ENCODE measurements around the gene SPIRE2. TPM values are rescaled to one million over a fixed set of nuclear protein-coding genes. Genes with fewer than 3 reads are reported as not detected.
A peak's percentile ranks its signal among the peaks of the same experiment; 100 is the strongest.
"Not testable (repeated sequence)": the region's sequence is repeated elsewhere in the genome, so short reads cannot be mapped to it uniquely, and the experiment has no call there.

Gene SPIRE2, protein sequence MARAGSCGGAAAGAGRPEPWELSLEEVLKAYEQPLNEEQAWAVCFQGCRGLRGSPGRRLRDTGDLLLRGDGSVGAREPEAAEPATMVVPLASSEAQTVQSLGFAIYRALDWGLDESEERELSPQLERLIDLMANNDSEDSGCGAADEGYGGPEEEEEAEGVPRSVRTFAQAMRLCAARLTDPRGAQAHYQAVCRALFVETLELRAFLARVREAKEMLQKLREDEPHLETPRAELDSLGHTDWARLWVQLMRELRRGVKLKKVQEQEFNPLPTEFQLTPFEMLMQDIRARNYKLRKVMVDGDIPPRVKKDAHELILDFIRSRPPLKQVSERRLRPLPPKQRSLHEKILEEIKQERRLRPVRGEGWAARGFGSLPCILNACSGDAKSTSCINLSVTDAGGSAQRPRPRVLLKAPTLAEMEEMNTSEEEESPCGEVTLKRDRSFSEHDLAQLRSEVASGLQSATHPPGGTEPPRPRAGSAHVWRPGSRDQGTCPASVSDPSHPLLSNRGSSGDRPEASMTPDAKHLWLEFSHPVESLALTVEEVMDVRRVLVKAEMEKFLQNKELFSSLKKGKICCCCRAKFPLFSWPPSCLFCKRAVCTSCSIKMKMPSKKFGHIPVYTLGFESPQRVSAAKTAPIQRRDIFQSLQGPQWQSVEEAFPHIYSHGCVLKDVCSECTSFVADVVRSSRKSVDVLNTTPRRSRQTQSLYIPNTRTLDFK
- 1.5 and 2.7 TPM in 2 replicates for total RNA-seq

DNA sequence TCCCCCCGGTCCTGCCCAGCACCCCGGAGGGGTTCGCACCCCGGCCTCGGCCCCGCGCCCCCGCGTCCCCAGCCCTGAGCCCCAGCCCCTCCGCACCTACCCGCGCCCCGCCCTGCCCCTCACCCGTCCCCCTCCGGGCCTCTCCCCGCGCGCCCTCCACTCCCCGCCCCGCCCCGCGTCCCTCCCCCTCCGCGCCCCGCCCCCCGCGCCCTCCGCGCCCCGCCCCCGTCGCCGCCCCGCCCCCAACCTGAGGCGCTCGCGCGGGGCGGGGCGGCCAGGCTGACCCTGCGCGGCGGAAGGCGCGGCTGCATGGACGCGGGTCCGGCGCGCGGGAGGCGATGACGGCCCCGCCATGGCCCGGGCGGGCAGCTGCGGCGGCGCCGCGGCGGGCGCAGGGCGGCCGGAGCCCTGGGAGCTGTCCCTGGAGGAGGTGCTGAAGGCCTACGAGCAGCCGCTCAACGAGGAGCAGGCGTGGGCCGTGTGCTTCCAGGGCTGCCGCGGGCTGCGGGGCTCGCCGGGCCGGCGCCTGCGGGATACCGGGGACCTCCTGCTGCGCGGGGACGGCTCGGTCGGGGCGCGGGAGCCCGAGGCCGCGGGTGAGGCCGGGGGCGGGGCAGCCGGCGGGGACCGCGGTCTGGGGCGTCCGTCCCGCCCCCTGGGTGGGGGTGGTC lies at the start of gene SPIRE2:
TSS of gene SPIRE2 (plus strand) at position 277 of the 671 bp plus-strand sequence. CDS start at position 353, 76 bp downstream.
- Mint-ChIP-seq H3K27me3 (ENCODE audit: insufficient read depth) (peaks cover 40% of the 10 kb centered on the region), H3K36me3 (ENCODE audit: low read depth) (no peaks in the 10 kb centered on the region), H3K4me3 (peak within 1 kb of the TSS; percentile 75), H3K4me1 (ENCODE audit: low read depth) (no peaks in the 10 kb centered on the region), H3K9me3 (no peaks in the 10 kb centered on the region), H3K27ac (no peak within 1 kb of the TSS)
- DNase-seq (ENCODE audit: low spot score) = peak; percentile 76
- intact Hi-C loops (cut with micrococcal nuclease) = loop anchor here (1.0 kb wide), 4 partner anchors 12 to 128 kb away; partner anchors contain the start of gene FANCA

DNA sequence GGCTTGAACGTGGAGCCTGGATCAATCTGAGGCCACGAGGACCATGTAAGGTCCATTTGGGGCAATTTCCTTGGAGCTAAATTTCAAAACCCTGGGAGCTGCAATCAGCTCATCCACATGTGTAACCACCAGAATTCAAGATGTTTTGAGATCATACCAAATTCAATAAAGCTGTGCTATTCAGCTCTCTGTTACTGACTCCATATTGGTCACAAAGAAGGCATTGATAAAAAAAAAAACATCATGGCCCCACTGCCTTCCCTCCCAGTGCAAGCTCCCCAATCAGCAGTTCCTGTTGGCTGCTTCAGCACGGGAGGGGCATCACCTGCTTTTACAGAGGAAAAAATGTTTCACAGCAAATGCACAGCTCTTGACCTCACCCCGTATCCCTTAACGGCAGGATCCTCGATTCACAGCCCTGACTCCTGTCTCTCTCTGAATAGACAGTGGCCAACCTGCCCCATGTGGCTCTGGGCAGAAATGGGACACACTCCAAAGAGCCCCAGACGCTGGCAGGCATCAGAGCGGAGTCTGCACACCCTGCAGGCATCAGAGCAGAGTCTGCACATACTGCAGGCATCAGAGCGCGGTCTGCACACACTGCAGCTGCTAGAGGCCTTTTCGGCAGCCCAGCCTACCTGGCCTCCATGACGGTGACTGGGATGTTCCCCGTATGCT lies 48.9 kb upstream of the SPIRE2 start:
- H3K36me3 Mint-ChIP-seq (ENCODE audit: low read depth) = peaks cover 42% of the 10 kb centered on the region
- no peak overlapping the region for H3K4me3 Mint-ChIP-seq
- intact Hi-C loops (cut with micrococcal nuclease) = no loop called here
- no peak for DNase-seq (ENCODE audit: low spot score)
- H3K27ac Mint-ChIP-seq = no peak overlapping the region
- H3K27me3 Mint-ChIP-seq (ENCODE audit: insufficient read depth) = no peaks in the 10 kb centered on the region
- H3K4me1 Mint-ChIP-seq (ENCODE audit: low read depth) = peaks cover 2% of the 10 kb centered on the region
- no peaks in the 10 kb centered on the region for H3K9me3 Mint-ChIP-seq

DNA sequence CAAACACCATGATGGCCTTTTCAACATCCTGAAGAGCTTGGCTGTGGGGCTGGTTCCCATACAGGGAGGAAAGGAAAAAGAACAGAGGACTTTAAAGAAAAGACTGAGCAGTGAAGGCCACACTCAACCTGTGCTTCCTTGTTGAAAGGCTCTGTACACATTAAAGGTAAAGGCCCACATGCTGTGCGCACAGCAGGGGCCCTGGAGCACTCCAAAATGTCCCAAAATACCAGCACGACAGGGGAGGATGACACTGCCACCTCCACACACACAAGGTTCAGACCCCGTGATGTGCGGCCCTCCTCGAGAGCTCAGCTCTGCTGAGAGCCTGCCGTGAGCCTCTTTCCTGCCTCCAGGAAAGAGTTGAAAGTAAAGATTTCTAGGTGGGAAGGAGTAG lies 48.4 kb upstream of the SPIRE2 start:
- peaks cover 8% of the 10 kb centered on the region for H3K4me1 Mint-ChIP-seq (ENCODE audit: low read depth)
- no peaks in the 10 kb centered on the region for H3K27me3 Mint-ChIP-seq (ENCODE audit: insufficient read depth)
- no peak for DNase-seq (ENCODE audit: low spot score)
- H3K4me3 Mint-ChIP-seq = no peak overlapping the region
- H3K36me3 Mint-ChIP-seq (ENCODE audit: low read depth) = peaks cover 47% of the 10 kb centered on the region
- intact Hi-C loops (cut with micrococcal nuclease) = no loop called here
- no peak overlapping the region for H3K27ac Mint-ChIP-seq
- H3K9me3 Mint-ChIP-seq = no peaks in the 10 kb centered on the region

DNA sequence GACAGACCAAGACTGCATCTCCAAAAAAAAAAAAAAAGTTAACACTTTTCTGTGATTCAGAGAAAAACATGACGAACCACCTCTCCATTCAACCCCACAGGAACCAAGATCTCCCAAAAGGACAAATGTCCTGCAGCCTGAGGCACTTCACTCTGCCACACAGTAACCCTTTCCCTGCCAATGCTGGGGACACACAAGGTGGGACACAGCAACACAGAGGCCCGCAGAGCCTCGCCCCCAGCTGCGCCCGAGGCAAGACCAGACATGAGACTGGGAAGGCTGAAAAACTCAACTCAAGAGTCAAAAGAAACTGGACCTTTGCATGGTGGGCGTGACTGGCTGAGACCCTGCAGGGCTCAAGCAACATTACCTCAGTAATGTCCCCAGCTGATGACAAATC lies 45.8 kb upstream of the SPIRE2 start:
- H3K36me3 Mint-ChIP-seq (ENCODE audit: low read depth) = peaks cover 51% of the 10 kb centered on the region
- no peak for DNase-seq (ENCODE audit: low spot score)
- H3K4me3 Mint-ChIP-seq = no peak overlapping the region
- intact Hi-C loops (cut with micrococcal nuclease) = no loop called here
- H3K27ac Mint-ChIP-seq = no peak overlapping the region
- no peaks in the 10 kb centered on the region for H3K27me3 Mint-ChIP-seq (ENCODE audit: insufficient read depth)
- H3K4me1 Mint-ChIP-seq (ENCODE audit: low read depth) = peaks cover 24% of the 10 kb centered on the region
- no peaks in the 10 kb centered on the region for H3K9me3 Mint-ChIP-seq

DNA sequence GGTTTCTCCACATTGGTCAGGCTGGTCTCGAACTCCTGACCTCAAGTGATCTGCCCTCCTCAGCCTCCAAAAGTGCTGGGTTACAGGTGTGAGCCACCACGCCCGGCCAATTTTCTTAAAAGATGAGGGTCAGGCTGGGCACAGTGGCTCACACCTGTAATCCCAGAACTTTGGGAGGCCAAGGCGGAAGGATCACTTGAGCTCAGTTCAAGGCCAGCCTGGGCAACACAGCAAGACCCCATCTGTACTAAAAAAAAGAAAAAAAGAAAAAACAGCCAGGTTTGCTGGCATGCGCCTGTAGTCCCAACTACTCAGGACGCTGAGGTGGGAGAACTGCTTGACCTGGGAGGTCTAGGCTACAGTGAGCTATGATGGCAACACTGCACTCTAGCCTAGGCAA lies 44.3 kb upstream of the SPIRE2 start:
- peaks cover 46% of the 10 kb centered on the region for H3K36me3 Mint-ChIP-seq (ENCODE audit: low read depth)
- H3K9me3 Mint-ChIP-seq, H3K27ac Mint-ChIP-seq: not testable (repeated sequence)

DNA sequence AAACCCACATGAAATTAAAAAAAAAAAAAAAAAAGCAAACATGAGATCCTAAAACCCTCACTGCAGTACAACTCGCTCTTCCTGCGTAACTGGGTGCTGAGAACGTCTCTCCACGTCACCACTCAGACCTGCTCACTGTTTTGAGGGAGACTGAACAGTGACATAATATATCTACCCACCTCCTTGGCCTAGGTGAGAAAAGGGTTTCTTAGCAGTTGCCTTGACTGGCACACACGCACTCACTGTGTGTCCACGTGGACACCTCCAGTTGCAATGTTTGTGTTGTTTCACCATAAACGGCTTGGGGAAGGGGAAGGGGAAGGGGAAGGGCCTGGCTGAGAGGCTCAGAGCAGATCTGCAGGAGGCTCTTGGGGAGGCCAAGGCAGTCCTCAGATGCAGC lies 43.9 kb upstream of the SPIRE2 start:
- H3K36me3 Mint-ChIP-seq (ENCODE audit: low read depth) = peaks cover 43% of the 10 kb centered on the region
- no peaks in the 10 kb centered on the region for H3K9me3 Mint-ChIP-seq
- H3K4me1 Mint-ChIP-seq (ENCODE audit: low read depth) = peaks cover 24% of the 10 kb centered on the region
- DNase-seq (ENCODE audit: low spot score) = no peak
- H3K27ac Mint-ChIP-seq = no peak overlapping the region
- no peak overlapping the region for H3K4me3 Mint-ChIP-seq
- intact Hi-C loops (cut with micrococcal nuclease) = no loop called here
- H3K27me3 Mint-ChIP-seq (ENCODE audit: insufficient read depth) = no peaks in the 10 kb centered on the region

More for the DNA sequence above, 44.3 kb upstream of the SPIRE2 start:
- peaks cover 24% of the 10 kb centered on the region for H3K4me1 Mint-ChIP-seq (ENCODE audit: low read depth)
- H3K27me3 Mint-ChIP-seq (ENCODE audit: insufficient read depth); H3K4me3 Mint-ChIP-seq; intact Hi-C loops (cut with micrococcal nuclease); DNase-seq (ENCODE audit: low spot score): not testable (repeated sequence)

DNA sequence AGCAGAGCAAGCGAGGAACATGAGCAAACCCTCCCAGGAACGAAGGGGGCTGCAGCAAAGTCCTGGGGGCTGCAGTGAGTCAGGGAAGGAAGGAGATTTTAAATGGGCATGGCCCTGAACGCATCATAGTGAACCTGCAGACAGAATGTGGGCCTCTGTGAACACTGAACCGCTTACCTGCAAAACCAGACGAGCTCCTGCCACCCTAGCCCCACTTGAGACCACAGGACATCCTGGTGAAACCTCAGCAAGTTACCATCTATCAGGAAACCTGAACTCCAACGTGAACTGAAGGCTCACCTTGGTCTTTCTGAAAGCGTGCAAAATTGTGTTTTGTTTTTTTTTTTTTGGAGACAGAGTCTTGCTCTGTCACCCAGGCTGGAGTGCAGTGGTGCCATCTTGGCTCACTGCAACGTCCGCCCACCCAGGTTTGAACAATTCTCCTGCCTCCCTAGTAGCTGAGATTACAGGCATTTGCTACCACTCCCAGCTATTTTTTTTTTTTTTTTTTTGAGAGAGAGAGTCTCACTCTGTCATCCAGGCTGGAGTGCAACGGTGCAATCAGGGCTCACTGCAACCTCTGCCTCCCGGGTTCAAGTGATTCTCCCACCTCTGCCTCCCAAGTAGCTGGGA lies 42.6 kb upstream of the SPIRE2 start:
- Mint-ChIP-seq H3K27ac (peak overlapping the region; percentile 40), H3K4me3 (peak overlapping the region; percentile 15), H3K27me3 (ENCODE audit: insufficient read depth) (no peaks in the 10 kb centered on the region), H3K4me1 (ENCODE audit: low read depth) (peaks cover 24% of the 10 kb centered on the region), H3K9me3 (no peaks in the 10 kb centered on the region), H3K36me3 (ENCODE audit: low read depth) (peaks cover 31% of the 10 kb centered on the region)
- DNase-seq (ENCODE audit: low spot score) = peak; percentile 9
- intact Hi-C loops (cut with micrococcal nuclease) = no loop called here

DNA sequence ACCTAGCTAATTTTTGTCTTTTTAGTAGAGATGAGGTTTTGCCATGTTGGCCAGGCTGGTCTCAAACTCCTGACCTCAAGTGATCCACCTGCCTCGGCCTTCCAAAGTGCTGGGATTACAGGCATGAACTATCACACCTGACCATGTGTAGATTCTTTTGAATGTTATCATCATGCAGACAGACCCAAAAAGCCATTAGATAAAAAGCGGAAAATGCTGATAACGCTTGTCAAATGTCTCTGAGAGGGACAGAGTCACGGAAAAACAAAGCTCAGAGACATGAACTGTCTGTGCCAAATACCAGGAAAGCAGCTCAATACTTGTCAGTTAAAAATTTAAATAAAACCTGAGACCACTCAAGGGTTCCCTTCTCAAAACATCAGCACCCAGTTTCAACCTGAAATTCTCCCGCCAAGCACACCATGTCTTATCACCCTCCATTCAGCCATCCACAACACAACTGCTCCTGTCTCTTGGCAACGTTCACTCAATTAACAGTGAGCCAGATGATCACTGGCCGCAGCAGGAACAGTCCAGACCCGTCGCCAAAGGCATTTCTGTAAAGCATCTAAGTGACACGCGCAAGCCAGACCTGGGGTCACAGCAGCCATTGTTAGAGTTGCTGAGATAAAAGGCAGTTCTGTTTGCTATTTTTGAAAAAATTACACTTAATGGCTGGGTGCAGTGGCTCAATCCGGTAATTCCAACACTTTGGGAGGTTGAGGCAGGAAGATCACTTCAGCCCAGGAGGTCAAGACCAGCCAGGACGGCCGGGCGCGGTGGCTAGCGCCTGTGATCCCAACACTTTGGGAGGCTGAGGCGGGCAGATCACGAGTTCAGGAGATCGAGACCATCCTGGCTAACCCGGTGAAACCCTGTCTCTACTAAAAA lies 41.6 kb upstream of the SPIRE2 start:
- Mint-ChIP-seq H3K4me1 (ENCODE audit: low read depth) (peaks cover 24% of the 10 kb centered on the region), H3K9me3 (no peaks in the 10 kb centered on the region), H3K4me3 (no peak overlapping the region), H3K27me3 (ENCODE audit: insufficient read depth) (no peaks in the 10 kb centered on the region), H3K27ac (peak overlapping the region; percentile 25), H3K36me3 (ENCODE audit: low read depth) (peaks cover 33% of the 10 kb centered on the region)
- intact Hi-C loops (cut with micrococcal nuclease) = no loop called here
- DNase-seq (ENCODE audit: low spot score) = no peak

DNA sequence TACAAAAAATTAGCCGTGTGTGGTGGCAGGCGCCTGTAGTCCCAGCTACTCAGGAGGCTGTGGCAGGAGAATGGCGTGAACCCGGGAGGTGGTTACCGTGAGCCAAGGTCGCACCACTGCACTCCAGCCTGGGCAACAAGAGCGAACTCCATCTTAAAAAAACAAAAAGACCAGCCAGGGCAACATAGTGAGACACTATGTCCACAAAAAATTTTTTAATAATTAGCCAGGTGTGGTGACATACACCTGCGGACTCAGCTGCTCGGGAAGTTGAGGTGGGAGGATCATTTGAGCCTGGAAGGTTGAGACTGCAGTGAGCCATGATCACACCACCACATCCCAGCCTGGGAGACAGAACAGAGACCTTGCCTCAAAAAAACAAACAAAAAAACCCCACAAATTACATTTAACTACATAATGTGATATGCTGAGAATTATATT lies 40.9 kb upstream of the SPIRE2 start:
- intact Hi-C loops (cut with micrococcal nuclease) = no loop called here
- Mint-ChIP-seq H3K4me3 (no peak overlapping the region), H3K4me1 (ENCODE audit: low read depth) (peaks cover 24% of the 10 kb centered on the region), H3K36me3 (ENCODE audit: low read depth) (peaks cover 37% of the 10 kb centered on the region), H3K9me3 (no peaks in the 10 kb centered on the region), H3K27me3 (ENCODE audit: insufficient read depth) (no peaks in the 10 kb centered on the region), H3K27ac (no peak overlapping the region)
- no peak for DNase-seq (ENCODE audit: low spot score)

DNA sequence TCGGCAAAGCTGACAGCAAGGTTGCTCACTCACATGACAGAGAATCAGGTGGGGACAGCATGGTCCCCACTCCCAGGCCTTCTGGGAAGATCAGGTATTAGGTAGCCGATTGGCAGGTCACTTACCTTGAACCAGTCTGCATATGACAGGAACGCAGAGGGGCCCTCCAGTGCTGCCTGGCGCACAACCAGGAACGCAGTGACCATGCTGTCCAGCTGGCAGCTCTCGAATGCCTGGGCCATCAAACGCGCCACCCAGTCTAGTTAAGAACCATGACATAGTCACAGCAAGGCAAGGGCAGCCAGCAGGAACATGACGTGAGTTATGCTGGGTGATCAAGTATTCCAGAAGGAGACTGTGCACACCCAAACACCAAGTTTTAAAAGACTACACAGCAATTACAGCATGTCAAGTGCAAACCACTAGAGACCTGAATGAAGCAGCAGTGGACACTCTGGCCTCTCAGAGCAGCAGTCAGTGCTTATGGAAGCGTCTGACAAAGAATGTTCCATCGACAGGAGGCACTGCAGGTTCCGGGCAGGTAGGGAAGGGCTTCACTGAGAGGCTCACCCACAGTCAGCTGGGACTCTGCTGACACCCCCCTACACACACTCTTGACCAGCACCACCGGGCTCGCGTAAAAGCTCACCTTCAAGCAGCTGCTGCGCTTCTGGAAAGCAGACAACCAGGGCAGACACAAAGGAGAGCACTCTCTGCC lies 36.8 kb upstream of the SPIRE2 start:
- Mint-ChIP-seq H3K27ac (no peak overlapping the region), H3K9me3 (no peaks in the 10 kb centered on the region), H3K4me3 (no peak overlapping the region), H3K4me1 (ENCODE audit: low read depth) (peaks cover 6% of the 10 kb centered on the region), H3K36me3 (ENCODE audit: low read depth) (peaks cover 18% of the 10 kb centered on the region), H3K27me3 (ENCODE audit: insufficient read depth) (no peaks in the 10 kb centered on the region)
- DNase-seq (ENCODE audit: low spot score) = no peak
- intact Hi-C loops (cut with micrococcal nuclease) = no loop called here

DNA sequence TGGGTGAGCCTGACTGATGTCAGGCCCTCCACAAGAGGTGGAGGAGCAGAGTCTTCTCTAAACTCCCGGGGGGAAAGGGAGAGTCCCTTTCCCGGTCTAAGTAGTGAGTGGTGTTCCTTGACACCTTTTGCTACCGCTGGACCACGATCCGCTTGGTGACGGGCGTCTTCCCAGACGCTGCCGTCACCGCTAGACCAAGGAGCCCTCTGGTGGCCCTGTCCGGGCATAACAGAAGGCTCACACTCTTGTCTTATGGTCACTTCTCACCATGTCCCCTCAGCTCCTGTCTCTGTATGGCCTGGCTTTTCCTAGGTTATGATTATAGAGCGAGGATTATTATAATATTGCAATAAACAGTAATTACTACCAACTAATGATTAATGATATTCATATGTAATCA lies 35.2 kb upstream of the SPIRE2 start:
- H3K27ac Mint-ChIP-seq; H3K4me3 Mint-ChIP-seq; H3K27me3 Mint-ChIP-seq (ENCODE audit: insufficient read depth); H3K9me3 Mint-ChIP-seq; H3K4me1 Mint-ChIP-seq (ENCODE audit: low read depth): not testable (repeated sequence)
- peaks cover 17% of the 10 kb centered on the region for H3K36me3 Mint-ChIP-seq (ENCODE audit: low read depth)
- peak; percentile 24 for DNase-seq (ENCODE audit: low spot score)
- intact Hi-C loops (cut with micrococcal nuclease) = loop anchor here (1.0 kb wide), 2 partner anchors 68 to 87 kb away; no protein-coding TSS in a partner anchor
